Stimulated activated naive CD8-positive, alpha-beta T cell treated with anti-CD3 and anti-CD28 coated beads, Interleukin-15, Interleukin-2, amounts not matched to agents 100 ng/mL and 50 ng/mL, for 24 hours (primary cell): Measurements from ENCODE around the gene ZDHHC5.
"Not testable (repeated sequence)": the region's sequence is repeated elsewhere in the genome, so short reads cannot be mapped to it uniquely, and the experiment has no call there.

Source experiments
- H3K27ac Mint-ChIP-seq: one replicate; pipeline ENCODE4 v1.8.0; 2021; ENCODE audit warnings: mild to moderate bottlenecking, mixed read lengths
- H3K27me3 Mint-ChIP-seq: one replicate; pipeline ENCODE4 v1.8.0; 2021; ENCODE audit warnings: mixed read lengths
- H3K36me3 Mint-ChIP-seq: one replicate; pipeline ENCODE4 v1.8.0; 2021; ENCODE audit warnings: low read depth, mixed read lengths
- H3K4me1 Mint-ChIP-seq: one replicate; pipeline ENCODE4 v1.8.0; 2021; ENCODE audit warnings: low read depth, mixed read lengths
- H3K4me3 Mint-ChIP-seq: one replicate; pipeline ENCODE4 v1.8.0; 2021; ENCODE audit warnings: mild to moderate bottlenecking, mixed read lengths
- H3K9me3 Mint-ChIP-seq: one replicate; pipeline ENCODE4 v1.8.0; 2021; ENCODE audit warnings: mixed read lengths

ZDHHC5 gene

DNA sequence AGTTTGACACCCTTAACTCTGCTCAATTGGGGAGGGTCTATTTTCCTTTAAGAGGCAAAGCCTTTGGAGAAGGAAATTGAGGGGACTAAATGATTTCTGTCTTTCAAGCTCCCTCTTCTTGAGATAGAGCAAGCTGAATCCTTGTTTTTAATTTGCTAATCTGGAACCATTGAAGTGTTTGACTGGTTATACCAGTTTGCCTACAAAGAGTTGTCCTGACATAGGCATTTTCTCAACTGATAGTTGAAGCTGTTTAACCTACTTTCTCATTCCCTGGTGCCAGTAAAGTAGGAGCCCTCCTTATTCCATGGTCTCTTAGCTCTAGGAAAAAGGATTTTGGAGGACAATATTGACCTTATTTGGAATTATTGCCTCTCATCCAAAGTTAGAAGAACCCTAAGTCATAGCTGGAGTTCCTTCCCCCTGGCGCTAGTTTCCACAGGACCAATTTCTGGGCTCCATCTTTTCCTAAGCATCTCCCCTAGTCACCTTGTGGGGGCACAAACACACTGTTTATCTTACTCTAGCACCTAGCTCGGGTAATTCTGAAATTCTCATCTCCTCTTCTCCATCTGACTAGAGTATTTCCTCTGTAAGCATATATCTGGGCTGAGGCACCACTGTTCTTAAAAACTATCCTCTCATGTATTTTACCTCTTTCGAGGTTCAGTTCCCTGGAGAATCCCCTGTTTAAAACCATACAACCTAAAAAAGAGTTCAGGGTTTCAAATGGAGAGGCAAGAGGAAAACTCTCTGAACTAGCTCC, 7.4 kb downstream of the ZDHHC5 start:
- H3K9me3 Mint-ChIP-seq, result no peaks in the 10 kb centered on the region
- peaks cover 86% of the 10 kb centered on the region for H3K4me1 Mint-ChIP-seq
- H3K36me3 Mint-ChIP-seq, result peaks cover 63% of the 10 kb centered on the region
- no peak overlapping the region for H3K4me3 Mint-ChIP-seq
- no peaks in the 10 kb centered on the region for H3K27me3 Mint-ChIP-seq
- H3K27ac Mint-ChIP-seq, result peak overlapping the region; percentile 28

DNA sequence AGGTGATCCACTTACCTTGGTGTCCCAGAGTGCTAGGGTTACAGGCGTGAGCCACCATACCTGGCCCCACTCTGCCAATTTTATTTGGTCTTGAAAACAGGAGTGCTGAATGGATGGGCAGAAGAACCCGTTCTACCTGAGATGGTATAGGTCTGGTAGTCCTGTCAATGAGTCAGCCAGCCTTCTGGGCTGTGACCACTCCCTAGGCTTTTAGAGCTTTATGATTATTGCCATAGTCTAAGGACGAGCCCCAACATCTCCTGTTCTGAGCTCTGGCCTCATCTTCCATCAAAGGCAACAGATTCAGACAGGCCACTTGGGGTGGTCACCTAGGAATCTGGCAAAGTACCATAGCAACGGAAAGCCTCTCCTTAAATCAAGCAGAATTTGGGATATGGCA, 11.5 kb downstream of the ZDHHC5 start:
- Mint-ChIP-seq H3K4me1 (peaks cover 63% of the 10 kb centered on the region), H3K4me3 (no peak overlapping the region), H3K27ac (no peak overlapping the region), H3K9me3 (no peaks in the 10 kb centered on the region), H3K27me3 (no peaks in the 10 kb centered on the region), H3K36me3 (peaks cover 63% of the 10 kb centered on the region)

DNA sequence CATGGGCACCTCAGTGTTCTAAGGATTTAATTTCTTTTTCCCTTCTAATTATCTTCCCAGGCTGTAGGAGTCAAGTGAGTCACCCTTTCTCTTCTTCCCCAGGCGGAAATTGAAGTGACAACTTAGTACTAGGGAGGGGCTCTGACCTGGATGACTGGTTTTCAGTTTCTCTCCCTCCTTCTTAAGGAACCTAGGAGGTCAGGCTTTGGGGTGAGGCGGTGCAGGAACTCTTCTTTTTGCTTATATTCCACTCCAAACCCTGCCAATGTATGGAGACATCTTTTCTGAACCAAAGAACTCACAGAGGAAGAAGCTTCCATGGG, 12.6 kb downstream of the ZDHHC5 start:
- H3K9me3 Mint-ChIP-seq, result no peaks in the 10 kb centered on the region
- H3K4me3 Mint-ChIP-seq, result no peak overlapping the region
- H3K36me3 Mint-ChIP-seq, result peaks cover 60% of the 10 kb centered on the region
- no peaks in the 10 kb centered on the region for H3K27me3 Mint-ChIP-seq
- H3K27ac Mint-ChIP-seq, result peak overlapping the region; percentile 74
- H3K4me1 Mint-ChIP-seq, result peaks cover 52% of the 10 kb centered on the region

DNA sequence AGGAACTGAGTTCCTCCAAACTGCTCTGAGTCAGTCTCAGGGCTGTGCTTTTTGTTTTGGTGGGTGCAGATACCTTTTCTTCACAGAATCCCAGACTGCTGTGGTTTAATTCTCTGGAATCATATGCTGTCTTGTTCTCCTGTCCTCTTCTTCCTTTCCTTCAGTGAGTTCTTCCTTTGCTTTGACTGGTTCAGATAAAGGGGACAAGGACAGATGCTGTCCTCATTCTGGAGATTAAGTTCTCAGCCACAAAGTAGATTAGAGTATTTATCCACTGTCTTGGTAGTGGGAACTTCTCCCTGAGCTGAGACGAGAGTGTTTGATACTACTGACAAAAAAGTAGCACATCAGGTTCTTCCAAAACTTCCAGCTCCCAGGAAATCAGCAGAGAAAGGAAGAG, 13.3 kb downstream of the ZDHHC5 start:
- peaks cover 46% of the 10 kb centered on the region for H3K4me1 Mint-ChIP-seq
- peak overlapping the region; percentile 13 for H3K27ac Mint-ChIP-seq
- no peaks in the 10 kb centered on the region for H3K9me3 Mint-ChIP-seq
- no peaks in the 10 kb centered on the region for H3K27me3 Mint-ChIP-seq
- peaks cover 53% of the 10 kb centered on the region for H3K36me3 Mint-ChIP-seq
- H3K4me3 Mint-ChIP-seq, result no peak overlapping the region

DNA sequence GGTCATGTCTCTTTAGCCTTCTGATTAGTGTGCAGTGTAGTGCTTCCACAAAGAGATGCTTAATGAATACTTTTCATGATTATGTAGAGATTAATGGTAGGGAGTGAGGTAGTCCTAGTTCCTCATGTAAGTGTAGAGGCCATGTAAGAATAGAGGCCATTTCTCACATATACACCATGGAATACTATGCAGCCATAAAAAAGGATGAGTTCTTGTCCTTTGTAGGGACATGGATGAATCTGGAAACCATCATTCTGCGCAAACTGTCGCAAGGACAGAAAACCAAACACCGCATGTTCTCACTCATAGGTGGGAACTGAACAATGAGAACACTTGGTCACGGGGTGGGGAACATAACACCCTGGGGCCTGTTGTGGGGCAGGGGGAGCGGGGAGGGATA, 22.6 kb downstream of the ZDHHC5 start:
- H3K27me3 Mint-ChIP-seq, H3K9me3 Mint-ChIP-seq, H3K4me3 Mint-ChIP-seq, H3K4me1 Mint-ChIP-seq, H3K27ac Mint-ChIP-seq: not testable (repeated sequence)
- H3K36me3 Mint-ChIP-seq, result peaks cover 55% of the 10 kb centered on the region

DNA sequence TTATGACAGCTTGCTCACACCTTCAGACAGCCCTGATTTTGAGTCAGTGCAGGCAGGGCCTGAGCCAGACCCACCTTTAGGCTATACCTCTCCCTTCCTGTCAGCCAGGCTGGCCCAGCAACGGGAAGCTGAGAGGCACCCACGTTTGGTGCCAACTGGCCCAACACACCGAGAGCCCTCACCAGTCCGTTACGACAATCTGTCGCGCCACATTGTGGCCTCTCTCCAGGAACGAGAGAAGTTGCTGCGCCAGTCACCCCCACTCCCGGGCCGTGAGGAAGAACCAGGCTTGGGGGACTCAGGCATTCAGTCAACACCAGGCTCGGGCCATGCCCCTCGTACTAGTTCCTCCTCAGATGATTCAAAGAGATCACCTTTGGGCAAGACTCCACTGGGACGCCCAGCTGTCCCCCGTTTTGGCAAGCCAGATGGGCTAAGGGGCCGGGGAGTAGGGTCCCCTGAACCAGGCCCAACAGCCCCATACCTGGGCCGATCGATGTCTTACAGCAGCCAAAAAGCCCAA, 31.0 kb downstream of the ZDHHC5 start:
- Mint-ChIP-seq H3K27ac (no peak overlapping the region), H3K4me3 (no peak overlapping the region), H3K9me3 (no peaks in the 10 kb centered on the region), H3K36me3 (peaks cover 59% of the 10 kb centered on the region), H3K4me1 (no peaks in the 10 kb centered on the region), H3K27me3 (no peaks in the 10 kb centered on the region)

DNA sequence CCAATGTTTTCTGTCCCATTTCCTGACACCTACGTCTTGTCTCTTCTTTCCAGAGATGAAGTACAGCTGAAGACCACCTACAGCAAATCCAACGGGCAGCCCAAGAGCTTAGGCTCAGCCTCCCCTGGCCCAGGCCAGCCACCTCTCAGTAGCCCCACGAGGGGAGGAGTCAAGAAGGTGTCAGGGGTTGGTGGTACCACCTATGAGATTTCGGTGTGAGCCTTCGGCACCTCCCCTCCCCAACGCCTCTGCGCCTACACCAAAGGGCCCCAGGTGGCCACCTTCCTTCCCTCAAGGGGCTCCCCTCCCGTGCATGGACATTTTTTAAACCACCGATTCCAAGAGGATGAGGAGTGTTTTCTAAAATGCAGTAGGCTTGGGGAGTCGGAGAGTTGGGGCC, 31.9 kb downstream of the ZDHHC5 start:
- no peaks in the 10 kb centered on the region for H3K9me3 Mint-ChIP-seq
- H3K36me3 Mint-ChIP-seq, result peaks cover 66% of the 10 kb centered on the region
- no peaks in the 10 kb centered on the region for H3K4me1 Mint-ChIP-seq
- H3K27me3 Mint-ChIP-seq, result no peaks in the 10 kb centered on the region
- no peak overlapping the region for H3K4me3 Mint-ChIP-seq
- H3K27ac Mint-ChIP-seq, result no peak overlapping the region

DNA sequence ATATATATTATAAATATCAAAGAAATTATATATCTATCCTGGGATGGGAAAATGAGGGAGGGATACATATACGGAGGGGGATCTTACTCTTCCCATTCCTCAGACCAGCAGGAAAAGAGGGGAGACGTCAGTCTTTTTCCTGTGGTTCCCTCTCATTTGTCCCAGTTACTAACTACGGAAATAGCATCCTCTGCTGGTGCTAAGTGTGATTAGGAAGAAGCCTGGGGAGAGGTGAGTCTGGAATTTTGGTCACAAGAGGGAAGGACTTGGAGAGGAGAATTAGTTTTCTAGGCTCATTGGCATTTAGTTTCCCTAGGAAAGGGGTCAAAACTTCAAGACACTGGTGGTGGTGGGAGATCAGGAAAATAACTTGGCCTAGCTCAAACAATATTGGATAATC, 32.5 kb downstream of the ZDHHC5 start:
- Mint-ChIP-seq H3K4me3 (no peak overlapping the region), H3K9me3 (no peaks in the 10 kb centered on the region), H3K36me3 (peaks cover 67% of the 10 kb centered on the region), H3K4me1 (no peaks in the 10 kb centered on the region), H3K27me3 (no peaks in the 10 kb centered on the region), H3K27ac (no peak overlapping the region)

DNA sequence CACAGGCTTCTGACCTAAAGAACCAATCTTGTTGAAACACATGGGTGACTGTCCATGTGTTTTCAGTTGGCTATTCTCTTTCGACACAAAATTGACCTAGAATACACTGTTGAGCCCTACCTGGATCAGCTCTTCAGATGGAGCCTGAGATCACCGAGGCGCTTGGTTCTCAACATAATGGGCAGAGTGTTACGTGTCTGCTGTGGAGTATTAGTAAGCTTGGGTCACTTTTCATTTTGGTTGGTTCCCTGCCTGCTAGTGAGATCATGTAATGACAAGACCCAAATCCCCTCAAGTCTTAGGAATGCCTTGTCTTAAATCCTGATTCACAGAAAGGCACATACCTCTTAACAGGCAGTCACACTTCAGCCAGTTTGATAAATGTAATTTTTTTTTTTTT, 35.4 kb downstream of the ZDHHC5 start:
- Mint-ChIP-seq H3K36me3 (peaks cover 60% of the 10 kb centered on the region), H3K4me1 (peaks cover 3% of the 10 kb centered on the region), H3K27ac (no peak overlapping the region), H3K4me3 (no peak overlapping the region), H3K9me3 (no peaks in the 10 kb centered on the region), H3K27me3 (no peaks in the 10 kb centered on the region)

DNA sequence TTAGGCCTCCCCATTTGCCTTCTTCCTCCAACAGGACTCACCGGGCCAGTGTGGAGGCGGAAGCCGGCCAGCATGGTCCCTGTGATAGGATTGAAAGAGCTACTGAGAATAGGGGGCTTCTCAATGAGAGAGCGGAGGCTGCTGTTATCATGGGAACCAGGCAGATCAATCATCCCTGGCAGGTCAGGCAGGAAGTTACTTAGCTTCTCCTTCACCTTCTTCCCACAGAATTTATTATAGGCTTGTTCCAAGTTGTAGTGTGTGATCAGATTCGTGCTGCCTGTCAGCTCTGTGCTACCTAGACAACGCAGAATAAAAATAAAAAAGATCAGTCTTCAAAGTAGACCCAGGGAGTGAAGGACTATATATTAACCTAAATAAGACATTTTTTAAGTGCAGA, 37.0 kb downstream of the ZDHHC5 start:
- Mint-ChIP-seq H3K9me3 (no peaks in the 10 kb centered on the region), H3K27me3 (no peaks in the 10 kb centered on the region), H3K4me3 (no peak overlapping the region), H3K4me1 (peaks cover 12% of the 10 kb centered on the region), H3K27ac (peak overlapping the region; percentile 57), H3K36me3 (peaks cover 44% of the 10 kb centered on the region)

DNA sequence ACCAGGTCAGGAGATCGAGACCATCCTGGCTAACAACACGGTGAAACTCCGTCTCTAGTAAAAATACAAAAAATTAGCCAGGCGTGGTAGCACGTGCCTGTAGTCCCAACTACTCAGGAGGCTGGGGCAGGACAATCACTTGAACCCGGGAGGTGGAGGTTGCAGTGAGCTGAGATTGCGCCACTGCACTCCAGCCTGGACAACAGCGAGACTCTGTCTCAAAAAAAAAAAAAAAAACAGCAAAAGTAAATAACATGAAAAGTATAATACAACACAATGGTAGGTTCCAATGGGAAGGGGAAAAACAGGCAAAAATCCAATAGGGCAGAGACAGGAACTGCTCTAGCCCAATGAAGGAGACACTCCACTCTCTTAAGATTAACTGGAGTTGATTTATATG, 37.5 kb downstream of the ZDHHC5 start:
- H3K4me1 Mint-ChIP-seq, result peaks cover 17% of the 10 kb centered on the region
- H3K27ac Mint-ChIP-seq, H3K9me3 Mint-ChIP-seq, H3K4me3 Mint-ChIP-seq, H3K27me3 Mint-ChIP-seq: not testable (repeated sequence)
- peaks cover 39% of the 10 kb centered on the region for H3K36me3 Mint-ChIP-seq

DNA sequence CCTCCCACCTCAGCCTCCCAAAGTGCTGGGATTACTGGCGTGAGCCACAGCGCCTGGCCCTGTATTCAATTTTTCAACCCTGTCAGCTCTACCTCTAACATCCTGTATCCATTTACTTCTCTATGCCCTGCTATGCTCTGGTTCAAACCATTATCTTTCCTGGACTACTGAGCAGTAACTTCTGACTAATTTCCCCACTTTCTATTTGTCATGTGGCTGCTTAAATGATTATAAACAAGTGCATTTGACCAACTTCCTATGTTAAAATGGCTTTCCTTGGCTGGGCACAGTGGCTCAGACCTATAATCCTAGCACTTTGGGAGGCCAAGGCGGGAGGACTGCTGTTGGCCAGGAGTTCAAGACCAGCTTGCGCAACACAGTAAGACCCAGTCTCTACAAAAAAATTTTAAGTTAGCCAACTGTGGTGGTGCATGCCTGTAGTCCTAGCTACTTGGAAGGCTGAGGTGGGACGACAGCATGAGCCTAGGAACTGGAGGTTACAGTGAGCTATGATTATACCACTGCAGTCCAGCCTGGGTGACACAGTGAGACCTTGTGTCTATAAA, 42.0 kb downstream of the ZDHHC5 start:
- H3K27me3 Mint-ChIP-seq, result no peaks in the 10 kb centered on the region
- H3K4me1 Mint-ChIP-seq, result peaks cover 52% of the 10 kb centered on the region
- H3K9me3 Mint-ChIP-seq, result no peaks in the 10 kb centered on the region
- peaks cover 18% of the 10 kb centered on the region for H3K36me3 Mint-ChIP-seq
- peak overlapping the region; percentile 53 for H3K27ac Mint-ChIP-seq
- H3K4me3 Mint-ChIP-seq, result peak overlapping the region; percentile 28

DNA sequence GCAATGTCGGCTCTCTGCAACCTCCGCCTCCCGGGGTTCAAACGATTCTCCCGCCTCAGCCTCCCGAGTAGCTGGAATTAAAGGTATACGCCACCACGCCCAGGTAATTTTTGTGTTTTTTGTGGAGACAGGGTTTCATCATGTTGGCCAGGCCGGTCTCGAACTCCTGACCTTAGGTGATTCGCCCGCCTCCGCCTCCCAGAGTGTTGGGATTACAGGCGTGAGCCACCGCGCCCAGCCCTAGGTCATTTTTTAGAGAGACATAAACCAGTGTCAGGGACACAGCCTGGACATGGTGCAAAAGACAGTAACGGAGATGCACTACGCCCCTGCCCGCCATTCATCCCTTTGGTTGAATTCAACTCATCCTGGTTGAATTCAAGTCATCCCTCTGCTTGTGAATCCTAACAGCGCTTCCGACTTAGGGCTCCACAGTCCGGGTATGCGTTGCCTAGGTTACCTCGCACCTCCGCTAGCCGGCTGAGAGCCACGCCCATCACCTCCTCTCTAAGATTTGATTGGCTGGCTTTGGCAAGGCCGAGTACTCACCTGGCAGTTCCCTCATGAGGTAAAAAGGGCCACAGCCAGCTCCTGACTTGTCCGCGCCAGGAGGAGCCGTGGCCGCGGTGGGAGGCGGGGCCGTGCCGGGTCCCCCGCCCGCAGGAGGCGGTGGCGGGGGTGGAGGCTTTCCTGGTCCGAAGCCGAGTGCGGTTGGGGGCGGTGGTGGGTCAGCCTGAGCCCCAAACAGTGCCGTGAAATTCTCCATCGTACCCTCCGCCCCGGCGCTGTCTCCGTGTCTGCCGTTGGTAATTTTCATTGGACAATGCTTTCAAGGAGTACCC, 43.7 kb downstream of the ZDHHC5 start, which contains the start of gene MED19:
Gene MED19 (minus strand): TSS at position 802 of the 842 bp plus-strand sequence. CDS start 36 bp downstream, at position 766.
- Mint-ChIP-seq H3K36me3 (peaks cover 10% of the 10 kb centered on the region), H3K4me3 (peak within 1 kb of the TSS; percentile 98), H3K9me3 (no peaks in the 10 kb centered on the region), H3K27me3 (no peaks in the 10 kb centered on the region), H3K27ac (peak within 1 kb of the TSS; percentile 98), H3K4me1 (peaks cover 54% of the 10 kb centered on the region)

DNA sequence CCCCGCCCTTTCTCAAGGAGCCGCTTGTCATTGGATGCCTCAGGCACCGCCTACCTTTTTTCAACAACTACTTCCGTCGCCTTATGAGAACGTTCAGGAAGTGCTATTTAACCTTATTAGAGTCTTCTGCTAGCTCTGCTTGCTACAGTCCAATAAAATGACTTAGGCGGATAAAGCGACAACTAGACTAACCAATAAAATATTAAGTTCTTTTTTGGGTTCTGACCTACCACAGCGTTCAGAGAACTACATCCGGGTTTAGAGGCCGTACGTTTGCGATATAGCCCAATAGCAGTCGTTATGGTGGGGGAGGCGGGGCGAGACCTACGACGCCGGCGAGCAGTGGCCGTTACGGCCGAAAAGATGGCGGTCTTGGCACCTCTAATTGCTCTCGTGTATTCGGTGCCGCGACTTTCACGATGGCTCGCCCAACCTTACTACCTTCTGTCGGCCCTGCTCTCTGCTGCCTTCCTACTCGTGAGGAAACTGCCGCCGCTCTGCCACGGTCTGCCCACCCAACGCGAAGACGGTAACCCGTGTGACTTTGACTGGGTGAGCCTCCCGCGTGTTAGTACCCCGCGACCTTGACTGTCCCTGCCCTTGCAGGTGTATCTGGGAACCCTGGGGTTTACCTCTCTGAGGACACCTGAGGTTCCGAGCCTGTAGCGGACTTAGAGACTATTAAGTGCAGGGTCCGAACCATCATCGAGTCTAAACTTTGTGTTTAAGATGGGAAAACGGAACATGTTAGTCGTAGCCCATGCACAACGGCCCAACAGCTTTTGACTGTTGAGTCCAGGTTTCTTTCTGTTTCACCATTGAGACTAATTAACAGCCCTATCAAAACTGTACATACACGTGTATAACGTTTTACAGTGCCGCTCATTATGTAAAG, 44.6 kb downstream of the ZDHHC5 start, which contains the start of gene TMX2:
Gene TMX2 (plus strand): TSS at position 338 of the 895 bp plus-strand sequence. CDS start 26 bp downstream, at position 364.
- Mint-ChIP-seq H3K27me3 (no peaks in the 10 kb centered on the region), H3K27ac (peak within 1 kb of the TSS; percentile 98), H3K9me3 (no peaks in the 10 kb centered on the region), H3K36me3 (peaks cover 10% of the 10 kb centered on the region), H3K4me3 (peak within 1 kb of the TSS; percentile 98), H3K4me1 (peaks cover 54% of the 10 kb centered on the region)
